KMS-11 (cell line): ENCODE data around the gene AIF1.

Experiments used
- H2AFZ ChIP-seq: fragments of 200-600 bp; sonication (generic); 2 replicates; pipeline ENCODE4 v1.6.1; 2016; ENCODE audit warnings: antibody characterized with exemption, mixed run types, low read depth
- H3K27ac ChIP-seq: fragments of 200-600 bp; sonication (generic); 2 replicates; pipeline ENCODE4 v1.6.1; 2016; ENCODE audit warnings: mild to moderate bottlenecking, mixed run types
- H3K27me3 ChIP-seq: fragments of 200-600 bp; sonication (generic); 2 replicates; pipeline ENCODE4 v1.6.1; 2017; ENCODE audit warnings: mild to moderate bottlenecking, low read depth, mixed run types, moderate library complexity; ENCODE audit not compliant: insufficient read depth
- H3K36me3 ChIP-seq: fragments of 200-600 bp; sonication (generic); 2 replicates; pipeline ENCODE4 v1.6.1; 2017; ENCODE audit warnings: mild to moderate bottlenecking, mixed run types; ENCODE audit not compliant: insufficient read depth
- H3K4me1 ChIP-seq: fragments of 200-600 bp; sonication (generic); 2 replicates; pipeline ENCODE4 v1.6.1; 2016; ENCODE audit warnings: mild to moderate bottlenecking, low read depth, mixed run types; ENCODE audit not compliant: poor library complexity, severe bottlenecking
- H3K4me2 ChIP-seq: fragments of 200-600 bp; sonication (generic); 2 replicates; pipeline ENCODE4 v1.7.0; 2016; ENCODE audit warnings: mild to moderate bottlenecking, mixed run types
- H3K4me3 ChIP-seq: fragments of 200-600 bp; sonication (generic); IDR thresholded peaks from 2 replicates; pipeline ENCODE4 v1.6.1; 2017; ENCODE audit warnings: low read depth, low read length, mixed read lengths; ENCODE audit not compliant: insufficient read depth
- H3K79me2 ChIP-seq: fragments of 200-600 bp; sonication (generic); 2 replicates; pipeline ENCODE4 v1.6.1; 2016; ENCODE audit warnings: low read depth, mixed run types; ENCODE audit not compliant: insufficient read depth
- H3K9ac ChIP-seq: fragments of 200-600 bp; sonication (generic); 2 replicates; pipeline ENCODE4 v1.6.1; 2016; ENCODE audit warnings: mild to moderate bottlenecking, mixed run types
- H4K20me1 ChIP-seq: fragments of 200-600 bp; sonication (generic); 2 replicates; pipeline ENCODE4 v1.6.1; 2016; ENCODE audit warnings: mild to moderate bottlenecking, mixed run types; ENCODE audit not compliant: insufficient read depth
- CTCF ChIP-seq: fragments of 200-600 bp; sonication (generic); conservative IDR thresholded peaks from 2 replicates; pipeline ENCODE4 v1.6.1; 2017; ENCODE audit warnings: low read depth, mild to moderate bottlenecking, antibody characterized with exemption, low read length, moderate library complexity, mixed read lengths

AIF1 gene

DNA sequence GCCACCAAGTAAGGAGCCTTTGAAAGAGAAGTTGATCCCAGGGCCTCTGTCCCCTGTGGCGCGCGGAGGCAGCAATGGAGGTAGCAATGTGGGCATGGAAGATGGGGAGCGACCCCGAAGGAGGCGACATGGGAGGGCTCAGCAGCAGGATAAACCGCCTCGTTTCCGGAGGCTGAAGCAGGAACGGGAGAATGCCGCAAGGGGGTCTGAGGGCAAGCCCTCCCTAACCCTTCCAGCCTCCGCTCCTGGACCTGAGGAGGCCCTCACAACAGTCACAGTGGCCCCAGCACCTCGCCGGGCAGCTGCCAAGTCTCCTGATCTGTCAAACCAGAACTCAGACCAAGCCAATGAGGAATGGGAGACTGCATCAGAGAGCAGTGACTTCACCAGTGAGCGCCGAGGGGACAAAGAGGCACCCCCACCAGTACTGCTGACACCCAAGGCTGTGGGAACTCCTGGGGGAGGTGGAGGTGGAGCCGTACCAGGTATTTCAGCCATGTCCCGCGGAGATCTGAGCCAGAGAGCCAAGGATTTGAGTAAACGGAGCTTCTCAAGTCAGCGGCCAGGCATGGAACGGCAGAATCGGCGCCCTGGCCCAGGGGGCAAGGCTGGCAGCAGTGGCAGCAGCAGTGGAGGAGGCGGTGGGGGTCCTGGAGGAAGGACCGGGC is 17.4 kb downstream of the AIF1 start:
- TF ChIP-seq CTCF: no peak
- H3K36me3 ChIP-seq: peaks cover 8% of the 10 kb centered on the region; the same call in 1 of the 2 replicates
- no peak overlapping the region for H3K9ac ChIP-seq
- no peak overlapping the region for H3K4me3 ChIP-seq
- H3K4me2 ChIP-seq: no peak overlapping the region
- no peak overlapping the region for H2AFZ ChIP-seq
- no peaks in the 10 kb centered on the region for H3K4me1 ChIP-seq
- H4K20me1 ChIP-seq: no peaks in the 10 kb centered on the region
- no peaks in the 10 kb centered on the region for H3K79me2 ChIP-seq
- no peak overlapping the region for H3K27ac ChIP-seq
- H3K27me3 ChIP-seq: no peaks in the 10 kb centered on the region

DNA sequence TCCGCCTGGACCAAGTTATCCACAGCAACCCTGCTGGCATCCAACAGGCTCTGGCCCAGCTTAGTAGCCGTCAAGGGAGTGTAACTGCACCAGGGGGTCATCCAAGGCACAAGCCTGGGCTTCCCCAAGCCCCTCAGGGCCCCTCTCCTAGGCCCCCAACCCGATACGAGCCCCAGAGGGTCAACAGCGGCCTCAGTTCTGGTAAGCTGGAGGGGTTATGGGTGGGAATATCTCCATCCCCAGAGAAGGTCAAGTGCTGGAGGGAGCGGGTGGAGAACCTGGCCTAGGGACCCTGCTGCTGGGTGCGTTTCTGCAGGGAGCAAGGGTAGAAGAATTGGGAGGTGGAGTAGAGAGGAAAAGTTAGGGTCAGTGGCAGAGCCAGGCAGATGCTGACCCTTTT is 18.4 kb downstream of the AIF1 start:
- Histone ChIP-seq H3K36me3 (peaks cover 8% of the 10 kb centered on the region; the same call in 1 of the 2 replicates), H3K79me2 (no peaks in the 10 kb centered on the region), H3K9ac (no peak overlapping the region), H3K27me3 (no peaks in the 10 kb centered on the region), H4K20me1 (no peaks in the 10 kb centered on the region), H2AFZ (no peak overlapping the region), H3K4me2 (no peak overlapping the region), H3K4me3 (no peak overlapping the region), H3K27ac (no peak overlapping the region), H3K4me1 (no peaks in the 10 kb centered on the region)
- TF ChIP-seq CTCF: no peak

- no peak overlapping the region for H3K9ac ChIP-seq
- H4K20me1 ChIP-seq: no peaks in the 10 kb centered on the region
- H3K4me1 ChIP-seq: no peaks in the 10 kb centered on the region
- TF ChIP-seq CTCF: no peak
- H3K36me3 ChIP-seq: peaks cover 8% of the 10 kb centered on the region; the same call in 1 of the 2 replicates
- no peaks in the 10 kb centered on the region for H3K79me2 ChIP-seq
- H3K4me2 ChIP-seq: no peak overlapping the region
- no peak overlapping the region for H2AFZ ChIP-seq
- no peak overlapping the region for H3K4me3 ChIP-seq
- no peaks in the 10 kb centered on the region for H3K27me3 ChIP-seq
- no peak overlapping the region; the same call in 1 of the 2 replicates for H3K27ac ChIP-seq
Observed at GRCh38 chr6:31634131-31634530, 19.1 kb downstream of the AIF1 start.

GRCh38 chr6:31634969-31635575 is 20.0 kb downstream of the AIF1 start:
- Histone ChIP-seq H3K27ac (no peak overlapping the region), H3K4me2 (no peak overlapping the region), H3K4me3 (no peak overlapping the region), H4K20me1 (no peaks in the 10 kb centered on the region), H3K79me2 (no peaks in the 10 kb centered on the region), H3K4me1 (no peaks in the 10 kb centered on the region), H3K27me3 (no peaks in the 10 kb centered on the region), H2AFZ (no peak overlapping the region), H3K9ac (no peak overlapping the region), H3K36me3 (peaks cover 8% of the 10 kb centered on the region; the same call in 1 of the 2 replicates)
- TF ChIP-seq CTCF: no peak
